K562 (cell line): Measurements from ENCODE around the gene ZCWPW1. TPM values are rescaled to one million over a fixed set of nuclear protein-coding genes. Genes with fewer than 3 reads are reported as not detected.

Source experiments
- ATF1 ChIP-seq, 2 experiments: fragments of 450-650 bp in 1 of 2; IDR thresholded peaks; 2 replicates each; pipeline ENCODE4 v1.6.1; 2016; ENCODE audit warnings: missing compliant biosample characterization in 1 of 2, missing genetic modification characterization in 1 of 2
- DPF2 ChIP-seq: fragments of 450-650 bp; IDR thresholded peaks from 2 replicates; pipeline ENCODE4 v1.6.1; 2016
- FUS ChIP-seq: fragments of 200-400 bp; formaldehyde crosslinking; optimal IDR thresholded peaks from 2 replicates; pipeline ENCODE3; 2017; ENCODE audit warnings: low read depth, low read length
- HINFP ChIP-seq: fragments of 450-650 bp; conservative IDR thresholded peaks from 2 replicates; pipeline ENCODE4 v1.6.1; 2016; ENCODE audit warnings: missing genetic modification characterization, low read depth, mild to moderate bottlenecking, control low read depth, missing compliant biosample characterization
- HMGXB4 ChIP-seq: sonication (generic); formaldehyde crosslinking; IDR thresholded peaks from 2 replicates; pipeline ENCODE4 v1.8.1; 2023; ENCODE audit warnings: mild to moderate bottlenecking, missing genetic modification reagents
- HOXB6 ChIP-seq: fragments of 250-450 bp; sonication (Bioruptor Pico); IDR thresholded peaks from 2 replicates; pipeline ENCODE4 v1.5.1; 2022; ENCODE audit warnings: mild to moderate bottlenecking, borderline replicate concordance
- JUN ChIP-seq, 2 experiments: sonication (generic) in 1 of 2; formaldehyde crosslinking in 1 of 2; IDR thresholded peaks; 2 replicates each; pipeline versions ENCODE4 v1.6.1 to v1.8.0; 2012 to 2022; ENCODE audit warnings: borderline replicate concordance in 2 of 2, mild to moderate bottlenecking in 2 of 2, improper control_type of control experiment in 1 of 2, low read depth in 1 of 2, low read length in 1 of 2, missing genetic modification reagents in 1 of 2
- KDM1A ChIP-seq, 2 experiments: fragments of 450-650 bp; IDR thresholded peaks; 2 replicates each; pipeline ENCODE4 v1.6.1; 2016; ENCODE audit warnings: mild to moderate bottlenecking in 2 of 2
- NBN ChIP-seq: fragments of 450-650 bp; IDR thresholded peaks from 2 replicates; pipeline ENCODE4 v1.6.1; 2016; ENCODE audit warnings: low read depth, mild to moderate bottlenecking
- PATZ1 ChIP-seq: fragments of 250-450 bp; sonication (Bioruptor Pico); IDR thresholded peaks from 2 replicates; pipeline ENCODE4 v1.5.0; 2020; ENCODE audit warnings: mild to moderate bottlenecking, borderline replicate concordance
- PYGO2 ChIP-seq: fragments of 450-650 bp; IDR thresholded peaks from 2 replicates; pipeline ENCODE4 v1.6.1; 2016; ENCODE audit warnings: mild to moderate bottlenecking, missing genetic modification characterization, moderate library complexity, missing compliant biosample characterization
- RBM22 ChIP-seq: fragments of 200-400 bp; formaldehyde crosslinking; IDR thresholded peaks from 2 replicates; pipeline ENCODE4 v1.6.1; 2018; ENCODE audit warnings: low read length, low read depth; ENCODE audit not compliant: poor library complexity, severe bottlenecking
- SRSF1 ChIP-seq: fragments of 200-400 bp; formaldehyde crosslinking; IDR thresholded peaks from 2 replicates; pipeline ENCODE4 v1.6.1; 2017; ENCODE audit warnings: mild to moderate bottlenecking, low read depth, low read length, moderate library complexity
- TSHZ1 ChIP-seq: fragments of 250-450 bp; sonication (Bioruptor Pico); IDR thresholded peaks from 2 replicates; pipeline ENCODE4 v1.4.0; 2020; ENCODE audit warnings: mild to moderate bottlenecking, moderate library complexity
- ZBTB5 ChIP-seq: fragments of 450-650 bp; IDR thresholded peaks from 2 replicates; pipeline ENCODE4 v1.6.1; 2017; ENCODE audit warnings: antibody characterized with exemption
- ZFP36 ChIP-seq: fragments of 150-350 bp; IDR thresholded peaks from 2 replicates; pipeline ENCODE4 v1.6.1; 2018; ENCODE audit warnings: low read length, low read depth; ENCODE audit not compliant: partially characterized antibody
- ZNF830 ChIP-seq: fragments of 250-450 bp; sonication (Bioruptor Pico); IDR thresholded peaks from 2 replicates; pipeline ENCODE4 v1.5.0; 2021; ENCODE audit warnings: mild to moderate bottlenecking
- polyA plus RNA-seq, 8 experiments: library from polyadenylated mRNA; depleted of rRNA in 4 of 8; stranded (reverse) in 5 of 8; unstranded in 3 of 8; fragments of >200 nt; fragmentation: Nextera tagmentation in 2 of 8; fragmentation: Illumina TruSeq in 1 of 8; extraction: Ambion mirVana in 2 of 8; extraction: Trizol in 1 of 8; gene quantifications; 2 replicates each; pipeline versions ENCODE4 v1.2.1 to v1.2.3, GENCODE V29; 2011 to 2014; ENCODE audit warnings: inconsistent platforms in 1 of 8, missing spikeins in 1 of 8
- total RNA-seq, 7 experiments: library from RNA; depleted of rRNA in 6 of 7; stranded (reverse); fragments of >200 nt in 6 of 7; fragmentation: Illumina TruSeq in 2 of 7; extraction: Trizol in 2 of 7; gene quantifications; 2 replicates each; pipeline versions ENCODE4 v1.2.1 to v1.2.3, GENCODE V29; 2011 to 2021; ENCODE audit warnings: low replicate concordance in 1 of 7

The ZCWPW1 gene
- total and polyA plus RNA-seq, 9 of the 15 experiments (the other 6 are each of a cell fraction or from before 2014, with no cell fraction given) = 0.18 to 1.7 (median 1.2) TPM

- TF ChIP-seq TSHZ1 (CRISPR knock-in tag) = no peak
- peak; percentile 33 for TF ChIP-seq ZFP36
- TF ChIP-seq KDM1A (IDR thresholded peaks at IDR 0.05) = no peak
- TF ChIP-seq JUN (IDR thresholded peaks at IDR 0.05; ENCODE audit: borderline replicate concordance, low read depth, low read length) = 0 out of 2 replicates have a peak, but pooled peaks have one; percentile 34
- no peak for TF ChIP-seq JUN (CRISPR knock-in tag; IDR thresholded peaks at IDR 0.05; ENCODE audit: borderline replicate concordance)
- TF ChIP-seq HOXB6 (CRISPR knock-in tag) = no peak
- TF ChIP-seq ZBTB5 = no peak
- 0 out of 2 replicates have a peak, but pooled peaks have one; percentile 35 for TF ChIP-seq NBN
- TF ChIP-seq ATF1 (CRISPR knock-in tag; IDR thresholded peaks at IDR 0.05) = peak; percentile 71
- TF ChIP-seq ATF1 (tag; IDR thresholded peaks at IDR 0.05) = peak; percentile 91
- TF ChIP-seq RBM22 = no peak
- TF ChIP-seq HMGXB4 (CRISPR knock-in tag) = no peak
- no peak for TF ChIP-seq DPF2
- TF ChIP-seq ZNF830 (CRISPR knock-in tag) = no peak
- no peak for TF ChIP-seq HINFP (tag)
- TF ChIP-seq PATZ1 = no peak
- TF ChIP-seq PYGO2 (tag) = no peak
- TF ChIP-seq SRSF1 = no peak
- no peak for TF ChIP-seq FUS
Measured at GRCh38 chr7:100400656-100401055, 27.8 kb downstream of the ZCWPW1 start (continued).
